K562 (cell line): ENCODE results near the gene LAPTM5. TPM values are rescaled to one million over a fixed set of nuclear protein-coding genes. Genes with fewer than 3 reads are reported as not detected.
A peak's percentile ranks its signal among the peaks of the same experiment; 100 is the strongest.

ENCODE experiments used
- CAMTA2 ChIP-seq: fragments of 250-450 bp; sonication (Bioruptor Pico); conservative IDR thresholded peaks from 2 replicates; pipeline ENCODE4 v1.5.1; 2022
- CC2D1A ChIP-seq: fragments of 450-650 bp; IDR thresholded peaks from 2 replicates; pipeline ENCODE4 v1.6.1; 2017; ENCODE audit warnings: mild to moderate bottlenecking
- FIP1L1 ChIP-seq: fragments of 200-400 bp; formaldehyde crosslinking; IDR thresholded peaks from 2 replicates; pipeline ENCODE4 v1.6.1; 2018; ENCODE audit warnings: mild to moderate bottlenecking, low read depth, low read length; ENCODE audit not compliant: poor library complexity, severe bottlenecking
- HDAC2 ChIP-seq: fragments of 450-650 bp; IDR thresholded peaks from 2 replicates; pipeline ENCODE4 v1.6.1; 2016; ENCODE audit warnings: mild to moderate bottlenecking
- KAT8 ChIP-seq: fragments of 450-650 bp; IDR thresholded peaks from 2 replicates; pipeline ENCODE4 v1.6.1; 2016; ENCODE audit warnings: low read depth, mild to moderate bottlenecking
- MCM2 ChIP-seq: fragments of 450-650 bp; IDR thresholded peaks from 2 replicates; pipeline ENCODE4 v1.6.1; 2017; ENCODE audit warnings: low read depth, mild to moderate bottlenecking
- PHTF2 ChIP-seq: fragments of 250-450 bp; sonication (Bioruptor Pico); IDR thresholded peaks from 2 replicates; pipeline ENCODE4 v1.5.0; 2021; ENCODE audit warnings: mild to moderate bottlenecking
- PKNOX1 ChIP-seq: fragments of 450-650 bp; IDR thresholded peaks from 2 replicates; pipeline ENCODE4 v1.6.1; 2016
- POLR2B ChIP-seq: fragments of 450-650 bp; IDR thresholded peaks from 2 replicates; pipeline ENCODE4 v1.6.1; 2018; ENCODE audit warnings: low read depth; ENCODE audit not compliant: partially characterized antibody
- POLR2G ChIP-seq: fragments of 200-400 bp; formaldehyde crosslinking; IDR thresholded peaks from 2 replicates; pipeline ENCODE4 v1.6.1; 2017; ENCODE audit warnings: low read depth, mild to moderate bottlenecking, antibody characterized with exemption, low read length, moderate library complexity
- RFX5 ChIP-seq: IDR thresholded peaks from 2 replicates; pipeline ENCODE4 v1.6.1; 2011; ENCODE audit warnings: low read depth, mild to moderate bottlenecking, improper control_type of control experiment, low read length
- SMAD4 ChIP-seq: fragments of 250-450 bp; sonication (Bioruptor Pico); conservative IDR thresholded peaks from 2 replicates; pipeline ENCODE4 v1.8.0; 2021; ENCODE audit warnings: inconsistent platforms, mild to moderate bottlenecking, moderate library complexity
- TAF1 ChIP-seq: IDR thresholded peaks from 2 replicates; pipeline ENCODE4 v1.6.1; 2011; ENCODE audit warnings: mild to moderate bottlenecking, low read length, moderate library complexity; ENCODE audit not compliant: insufficient read depth, control insufficient read depth, severe bottlenecking; ENCODE audit errors: extremely low read depth
- TCF3 ChIP-seq: sonication (generic); formaldehyde crosslinking; IDR thresholded peaks from 2 replicates; pipeline ENCODE4 v1.4.0; 2020; ENCODE audit warnings: mild to moderate bottlenecking, missing genetic modification reagents
- TEAD4 ChIP-seq, 2 experiments: sonication (generic) in 1 of 2; formaldehyde crosslinking in 1 of 2; IDR thresholded peaks; 2 replicates each; pipeline versions ENCODE4 v1.6.1 to v1.8.0; 2012 to 2022; ENCODE audit warnings: borderline replicate concordance in 1 of 2, inconsistent platforms in 1 of 2, low read length in 1 of 2, mild to moderate bottlenecking in 1 of 2, missing genetic modification reagents in 1 of 2
- ZFP1 ChIP-seq: fragments of 450-650 bp; formaldehyde crosslinking; IDR thresholded peaks from 2 replicates; pipeline ENCODE4 v1.4.0; 2020; ENCODE audit warnings: mild to moderate bottlenecking, mixed read lengths
- ZNF354B ChIP-seq: fragments of 250-450 bp; sonication (Bioruptor Pico); IDR thresholded peaks from 2 replicates; pipeline ENCODE4 v1.4.0; 2020
- ZNF444 ChIP-seq: fragments of 250-450 bp; sonication (Bioruptor Pico); IDR thresholded peaks from 2 replicates; pipeline ENCODE4 v1.4.0; 2020; ENCODE audit warnings: mild to moderate bottlenecking, moderate library complexity
- ZNF778 ChIP-seq: fragments of 450-650 bp; formaldehyde crosslinking; IDR thresholded peaks from 2 replicates; pipeline ENCODE4 v1.4.0; 2020; ENCODE audit warnings: mild to moderate bottlenecking, moderate library complexity
- polyA plus RNA-seq, 8 experiments: library from polyadenylated mRNA; depleted of rRNA in 4 of 8; stranded (reverse) in 5 of 8; unstranded in 3 of 8; fragments of >200 nt; fragmentation: Nextera tagmentation in 2 of 8; fragmentation: Illumina TruSeq in 1 of 8; extraction: Ambion mirVana in 2 of 8; extraction: Trizol in 1 of 8; gene quantifications; 2 replicates each; pipeline versions ENCODE4 v1.2.1 to v1.2.3, GENCODE V29; 2011 to 2014; ENCODE audit warnings: inconsistent platforms in 1 of 8, missing spikeins in 1 of 8
- total RNA-seq, 7 experiments: library from RNA; depleted of rRNA in 6 of 7; stranded (reverse); fragments of >200 nt in 6 of 7; fragmentation: Illumina TruSeq in 2 of 7; extraction: Trizol in 2 of 7; gene quantifications; 2 replicates each; pipeline versions ENCODE4 v1.2.1 to v1.2.3, GENCODE V29; 2011 to 2021; ENCODE audit warnings: low replicate concordance in 1 of 7
- TF ChIP-seq, protein P1 (sequence below): fragments of 250-450 bp; sonication (Bioruptor Pico); IDR thresholded peaks from 2 replicates; pipeline ENCODE4 v1.4.0; 2020
- TF ChIP-seq, protein P2 (sequence below): sonication (generic); formaldehyde crosslinking; IDR thresholded peaks from 2 replicates; pipeline ENCODE4 v1.8.0; 2022; ENCODE audit warnings: missing genetic modification reagents, mild to moderate bottlenecking, borderline replicate concordance

LAPTM5 gene
- total and polyA plus RNA-seq, 9 of the 15 experiments (the other 6 are each of a cell fraction or from before 2014, with no cell fraction given): 2.4 to 47.3 (median 20.3) TPM

DNA sequence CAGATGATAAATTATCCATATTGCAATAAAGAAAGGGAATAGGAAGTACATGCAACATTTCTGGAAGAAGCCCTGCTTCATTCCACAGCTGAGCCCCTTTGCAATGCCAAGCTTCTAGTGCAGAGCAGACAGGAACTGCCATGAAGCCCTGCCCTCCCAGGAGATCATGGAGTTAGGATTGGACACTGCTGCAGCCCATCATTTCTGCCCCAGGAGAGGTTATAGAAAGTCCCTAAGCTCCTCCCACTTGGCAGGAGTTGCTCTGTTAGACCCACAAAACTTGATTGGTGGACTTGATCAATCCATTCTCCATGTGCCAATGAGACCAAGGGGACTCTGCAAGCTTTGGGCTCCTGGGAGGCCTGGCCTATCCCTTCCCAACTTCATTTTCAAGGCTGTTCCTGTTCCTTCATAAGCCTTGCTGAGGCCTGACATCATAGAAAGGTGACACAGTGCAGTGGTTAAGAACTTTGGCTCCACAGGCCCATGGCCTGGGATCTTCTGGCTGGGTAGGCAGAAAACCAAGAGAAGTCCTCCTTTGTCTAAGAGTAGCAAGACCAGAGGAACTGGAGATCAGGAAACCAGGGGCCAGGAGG lies 1.3 kb upstream of the LAPTM5 start (continued):
- TF ChIP-seq TCF3 (CRISPR knock-in tag): no peak
- TF ChIP-seq CAMTA2: no peak
- no peak for TF ChIP-seq POLR2B
- TF ChIP-seq MCM2: no peak
- no peak for TF ChIP-seq PHTF2
- no peak for TF ChIP-seq KAT8
- TF ChIP-seq POLR2G: no peak
- peak; percentile 99 for TF ChIP-seq PKNOX1
- no peak for TF ChIP-seq TEAD4 (IDR thresholded peaks at IDR 0.05; ENCODE audit: low read length)
- no peak for TF ChIP-seq TEAD4 (CRISPR knock-in tag; IDR thresholded peaks at IDR 0.05; ENCODE audit: borderline replicate concordance)
- TF ChIP-seq SMAD4 (CRISPR knock-in tag): peak; percentile 36; the same call in 1 of the 2 replicates
- no peak for TF ChIP-seq FIP1L1
- TF ChIP-seq ZNF444 (CRISPR knock-in tag): no peak
- no peak for TF ChIP-seq ZNF354B (CRISPR knock-in tag)
- TF ChIP-seq, protein P1, sequence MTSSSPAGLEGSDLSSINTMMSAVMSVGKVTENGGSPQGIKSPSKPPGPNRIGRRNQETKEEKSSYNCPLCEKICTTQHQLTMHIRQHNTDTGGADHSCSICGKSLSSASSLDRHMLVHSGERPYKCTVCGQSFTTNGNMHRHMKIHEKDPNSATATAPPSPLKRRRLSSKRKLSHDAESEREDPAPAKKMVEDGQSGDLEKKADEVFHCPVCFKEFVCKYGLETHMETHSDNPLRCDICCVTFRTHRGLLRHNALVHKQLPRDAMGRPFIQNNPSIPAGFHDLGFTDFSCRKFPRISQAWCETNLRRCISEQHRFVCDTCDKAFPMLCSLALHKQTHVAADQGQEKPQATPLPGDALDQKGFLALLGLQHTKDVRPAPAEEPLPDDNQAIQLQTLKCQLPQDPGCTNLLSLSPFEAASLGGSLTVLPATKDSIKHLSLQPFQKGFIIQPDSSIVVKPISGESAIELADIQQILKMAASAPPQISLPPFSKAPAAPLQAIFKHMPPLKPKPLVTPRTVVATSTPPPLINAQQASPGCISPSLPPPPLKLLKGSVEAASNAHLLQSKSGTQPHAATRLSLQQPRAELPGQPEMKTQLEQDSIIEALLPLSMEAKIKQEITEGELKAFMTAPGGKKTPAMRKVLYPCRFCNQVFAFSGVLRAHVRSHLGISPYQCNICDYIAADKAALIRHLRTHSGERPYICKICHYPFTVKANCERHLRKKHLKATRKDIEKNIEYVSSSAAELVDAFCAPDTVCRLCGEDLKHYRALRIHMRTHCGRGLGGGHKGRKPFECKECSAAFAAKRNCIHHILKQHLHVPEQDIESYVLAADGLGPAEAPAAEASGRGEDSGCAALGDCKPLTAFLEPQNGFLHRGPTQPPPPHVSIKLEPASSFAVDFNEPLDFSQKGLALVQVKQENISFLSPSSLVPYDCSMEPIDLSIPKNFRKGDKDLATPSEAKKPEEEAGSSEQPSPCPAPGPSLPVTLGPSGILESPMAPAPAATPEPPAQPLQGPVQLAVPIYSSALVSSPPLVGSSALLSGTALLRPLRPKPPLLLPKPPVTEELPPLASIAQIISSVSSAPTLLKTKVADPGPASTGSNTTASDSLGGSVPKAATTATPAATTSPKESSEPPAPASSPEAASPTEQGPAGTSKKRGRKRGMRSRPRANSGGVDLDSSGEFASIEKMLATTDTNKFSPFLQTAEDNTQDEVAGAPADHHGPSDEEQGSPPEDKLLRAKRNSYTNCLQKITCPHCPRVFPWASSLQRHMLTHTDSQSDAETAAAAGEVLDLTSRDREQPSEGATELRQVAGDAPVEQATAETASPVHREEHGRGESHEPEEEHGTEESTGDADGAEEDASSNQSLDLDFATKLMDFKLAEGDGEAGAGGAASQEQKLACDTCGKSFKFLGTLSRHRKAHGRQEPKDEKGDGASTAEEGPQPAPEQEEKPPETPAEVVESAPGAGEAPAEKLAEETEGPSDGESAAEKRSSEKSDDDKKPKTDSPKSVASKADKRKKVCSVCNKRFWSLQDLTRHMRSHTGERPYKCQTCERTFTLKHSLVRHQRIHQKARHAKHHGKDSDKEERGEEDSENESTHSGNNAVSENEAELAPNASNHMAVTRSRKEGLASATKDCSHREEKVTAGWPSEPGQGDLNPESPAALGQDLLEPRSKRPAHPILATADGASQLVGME: no peak
- no peak for TF ChIP-seq ZNF778
- no peak for TF ChIP-seq RFX5
- no peak for TF ChIP-seq CC2D1A
- no peak for TF ChIP-seq HDAC2
- no peak for TF ChIP-seq TAF1
- no peak for TF ChIP-seq ZFP1 (CRISPR knock-in tag)
- TF ChIP-seq, protein P2, sequence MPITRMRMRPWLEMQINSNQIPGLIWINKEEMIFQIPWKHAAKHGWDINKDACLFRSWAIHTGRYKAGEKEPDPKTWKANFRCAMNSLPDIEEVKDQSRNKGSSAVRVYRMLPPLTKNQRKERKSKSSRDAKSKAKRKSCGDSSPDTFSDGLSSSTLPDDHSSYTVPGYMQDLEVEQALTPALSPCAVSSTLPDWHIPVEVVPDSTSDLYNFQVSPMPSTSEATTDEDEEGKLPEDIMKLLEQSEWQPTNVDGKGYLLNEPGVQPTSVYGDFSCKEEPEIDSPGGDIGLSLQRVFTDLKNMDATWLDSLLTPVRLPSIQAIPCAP (CRISPR knock-in tag): no peak
